GM21723 (cell line): ENCODE data around the gene CPSF4L.

Experiments used
- ATAC-seq: cut with Tn5 transposase; IDR thresholded peaks from one replicate; pipeline ENCODE4 v1.9.1; 2021; ENCODE audit warnings: mild to moderate bottlenecking, moderate library complexity; ENCODE audit not compliant: unreplicated experiment

The CPSF4L gene

GRCh38 chr17:73205459-73205961 lies 56.2 kb downstream of the CPSF4L start:
- ATAC-seq, result no peak

GRCh38 chr17:73203788-73204479 lies 57.7 kb downstream of the CPSF4L start:
- ATAC-seq, result no peak

GRCh38 chr17:73203135-73203787 lies 58.4 kb downstream of the CPSF4L start:
- no peak for ATAC-seq

- ATAC-seq, result no peak
Observed at GRCh38 chr17:73201215-73202069, 60.2 kb downstream of the CPSF4L start.

GRCh38 chr17:73200476-73200875 lies 61.2 kb downstream of the CPSF4L start:
- no peak for ATAC-seq

- ATAC-seq, result no peak
Observed at GRCh38 chr17:73199751-73200317, 61.8 kb downstream of the CPSF4L start.

GRCh38 chr17:73198930-73199260 lies 62.8 kb downstream of the CPSF4L start:
- ATAC-seq, result no peak
